GM19324 (cell line): Measurements from ENCODE around the gene ZDHHC14.
A peak's percentile ranks its signal among the peaks of the same experiment; 100 is the strongest.
"Not testable (repeated sequence)": the region's sequence is repeated elsewhere in the genome, so short reads cannot be mapped to it uniquely, and the experiment has no call there.

Experiments
- ATAC-seq: cut with Tn5 transposase; IDR thresholded peaks from one replicate; pipeline ENCODE4 v1.9.1; 2021; ENCODE audit warnings: mild to moderate bottlenecking, moderate library complexity; ENCODE audit not compliant: unreplicated experiment, low FRiP score

ZDHHC14 gene

DNA sequence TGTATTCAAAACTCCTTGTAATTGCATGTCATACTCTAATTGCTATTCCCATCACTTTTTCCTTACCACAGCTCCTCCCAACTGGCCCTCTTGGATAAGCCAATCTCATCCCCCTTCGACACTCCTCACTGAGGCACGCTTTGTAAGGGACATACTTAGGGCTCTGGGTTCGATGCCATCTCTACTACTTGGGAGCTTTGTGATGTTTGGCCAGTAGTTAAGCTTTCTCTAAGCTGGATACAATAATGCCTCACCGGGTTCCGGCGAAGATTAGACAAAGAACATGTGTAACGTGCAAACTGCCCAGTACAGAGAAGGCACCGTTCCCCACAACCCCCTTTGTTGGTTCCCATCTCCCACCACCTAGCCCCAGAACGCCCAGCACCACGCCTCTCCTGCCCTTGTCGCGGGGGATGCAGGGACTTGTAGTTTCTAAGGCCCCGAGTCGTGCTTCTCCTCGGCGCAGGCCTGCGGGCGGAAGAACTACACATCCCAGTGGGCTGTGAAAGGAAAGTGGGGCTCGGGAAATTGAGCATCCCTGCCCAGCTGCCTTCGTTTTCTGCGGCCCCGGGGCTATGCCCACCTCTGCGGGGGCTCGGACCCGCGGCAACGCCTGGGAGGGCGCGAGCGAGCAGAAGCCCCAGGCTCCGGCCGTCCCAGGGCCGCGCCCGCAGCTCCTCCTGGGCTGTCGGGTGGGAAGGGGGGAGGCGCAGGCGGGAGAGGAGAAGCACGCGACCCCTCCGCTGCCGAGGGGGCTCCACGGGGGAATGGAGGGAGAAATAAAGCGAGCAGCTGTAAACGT, 1.1 kb upstream of the ZDHHC14 start:
- peak; percentile 64 for ATAC-seq

DNA sequence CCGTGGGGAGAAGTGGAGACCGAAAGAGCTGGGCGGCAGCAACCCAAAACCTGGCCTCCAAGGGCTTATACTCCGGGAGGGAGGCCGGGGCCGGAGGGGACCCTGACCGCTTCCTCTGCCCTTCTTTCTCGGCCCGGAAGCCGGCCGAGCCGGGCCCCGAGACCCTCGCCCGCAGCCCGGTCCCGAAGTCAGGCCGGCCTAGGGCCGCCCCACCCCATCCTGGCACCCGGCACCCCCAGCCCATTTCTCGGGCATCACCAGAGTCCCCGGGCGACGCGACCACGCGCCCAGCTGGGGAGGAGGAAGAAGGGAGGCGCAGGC, 572 bp upstream of the ZDHHC14 start:
- peak; percentile 3 for ATAC-seq

GRCh38 chr6:157381631-157382621, 936 bp downstream of the ZDHHC14 start:
- peak; percentile 16 for ATAC-seq

- no peak for ATAC-seq
Observed at GRCh38 chr6:157382821-157383220, 1.8 kb downstream of the ZDHHC14 start.

DNA sequence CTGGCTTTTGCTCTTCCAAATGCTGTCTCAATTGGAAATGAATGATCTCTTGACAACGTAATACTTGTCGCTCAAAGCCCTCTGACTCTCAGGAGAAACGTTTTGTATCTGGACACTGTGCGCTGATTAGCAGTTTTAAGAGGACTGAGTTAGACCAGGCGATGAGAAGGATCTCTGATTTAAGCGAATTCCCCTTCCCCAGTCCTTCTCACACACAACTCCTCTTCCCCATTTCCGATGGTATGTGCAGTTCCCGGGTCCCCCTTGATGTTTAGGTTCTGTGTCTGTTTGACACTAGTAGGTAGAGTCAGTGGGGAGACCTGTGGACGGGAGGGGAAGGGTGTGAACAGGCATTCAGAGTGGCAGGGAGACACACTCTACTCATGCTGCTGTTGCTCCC, 2.5 kb downstream of the ZDHHC14 start:
- no peak for ATAC-seq

GRCh38 chr6:157384962-157385361, 4.0 kb downstream of the ZDHHC14 start:
- ATAC-seq = not testable (repeated sequence)

- ATAC-seq = no peak
Observed at GRCh38 chr6:157385482-157385881, 4.5 kb downstream of the ZDHHC14 start.

DNA sequence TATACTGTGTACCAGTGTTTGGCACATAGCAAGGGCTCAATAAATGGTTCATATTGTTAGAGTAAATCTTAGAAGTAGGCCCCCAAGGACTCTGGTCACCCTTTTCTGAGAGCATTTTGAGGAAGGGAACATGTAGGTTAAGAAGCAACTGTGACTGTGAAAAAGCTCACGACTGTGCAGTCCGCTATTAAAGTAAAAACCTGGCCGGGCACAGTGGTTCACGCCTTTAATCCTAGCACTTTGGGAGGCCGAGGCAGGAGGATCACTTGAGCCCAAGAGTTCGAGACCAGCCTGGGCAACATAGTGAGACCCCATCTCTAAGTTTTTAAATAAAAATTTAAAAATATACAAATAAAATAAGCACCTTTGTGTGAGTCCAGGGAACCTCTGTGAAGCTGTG, 5.0 kb downstream of the ZDHHC14 start:
- no peak for ATAC-seq

DNA sequence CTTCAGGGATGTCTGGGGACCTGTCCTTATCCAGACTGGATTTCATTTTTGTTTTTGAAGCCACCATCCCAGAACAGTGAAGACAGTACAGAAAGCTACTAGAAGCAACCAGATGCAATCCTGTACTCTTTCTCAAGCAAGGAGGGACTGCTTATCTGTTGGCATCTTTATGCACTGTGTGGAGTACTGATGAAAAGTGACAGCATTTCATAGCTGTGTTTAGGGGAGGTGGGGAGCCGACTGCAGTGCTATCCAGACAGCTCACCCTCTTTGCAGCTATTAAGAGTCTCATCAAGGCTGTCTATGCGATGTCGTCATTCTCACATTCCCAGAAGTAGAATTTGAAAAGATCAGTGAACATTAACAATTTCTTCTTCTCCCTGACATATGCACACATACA, 5.5 kb downstream of the ZDHHC14 start:
- ATAC-seq = no peak

DNA sequence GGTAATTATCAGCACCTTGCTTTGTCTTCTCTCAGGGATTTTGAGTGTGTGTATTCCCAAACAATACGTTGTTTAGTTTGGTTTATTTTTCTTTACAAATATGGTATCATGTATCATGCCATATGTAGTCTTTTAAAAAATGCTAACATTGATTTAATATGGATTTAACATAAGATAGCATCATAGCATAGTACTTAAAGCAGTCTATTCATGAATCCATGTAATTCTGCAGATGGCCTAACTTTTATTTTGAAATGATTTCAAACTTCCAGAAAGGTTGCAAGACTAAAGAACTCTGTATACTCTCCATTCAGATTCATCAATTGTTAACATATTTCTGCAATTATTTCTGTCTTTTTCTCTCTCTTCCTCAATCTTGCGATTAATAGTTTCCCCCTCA, 7.9 kb downstream of the ZDHHC14 start:
- ATAC-seq = no peak

GRCh38 chr6:157390273-157391060, 9.5 kb downstream of the ZDHHC14 start:
- no peak for ATAC-seq

DNA sequence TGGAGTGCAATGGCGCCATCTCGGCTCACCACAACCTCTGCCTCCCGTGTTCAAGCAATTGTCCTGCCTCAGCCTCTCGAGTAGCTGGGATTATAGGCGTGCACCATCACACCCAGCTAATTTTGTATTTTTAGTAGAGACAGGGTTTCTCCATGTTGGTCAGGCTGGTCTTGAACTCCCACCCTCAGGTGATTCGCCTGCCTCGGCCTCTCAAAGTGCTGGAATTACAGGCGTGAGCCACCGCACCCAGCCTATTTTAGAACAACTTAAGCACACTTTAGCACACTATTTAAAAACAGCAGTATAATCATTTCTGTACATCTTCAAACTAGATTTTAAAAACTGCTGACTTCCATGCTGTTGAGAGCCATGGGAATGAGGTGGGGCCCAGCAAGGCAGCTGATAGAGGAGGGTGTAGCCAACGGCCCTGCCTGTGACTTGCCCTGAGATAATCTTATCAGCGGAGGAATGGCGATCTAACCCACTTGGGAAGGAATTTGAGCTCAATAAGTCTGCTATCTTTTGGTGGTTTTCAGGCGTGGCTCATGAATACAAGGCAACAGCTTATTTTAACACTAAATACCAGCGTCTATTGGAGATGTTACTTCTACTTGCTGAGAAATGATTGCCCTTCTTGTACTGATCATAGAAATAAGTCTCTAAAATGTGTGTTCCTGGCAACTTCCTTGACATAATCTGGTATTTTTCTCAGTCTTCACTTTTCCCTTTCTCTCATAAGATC, 12.1 kb downstream of the ZDHHC14 start:
- ATAC-seq = no peak

- no peak for ATAC-seq
Observed at GRCh38 chr6:157393669-157394327, 12.8 kb downstream of the ZDHHC14 start.

- ATAC-seq = not testable (repeated sequence)
Observed at GRCh38 chr6:157395199-157395598, 14.2 kb downstream of the ZDHHC14 start.

- no peak for ATAC-seq
Observed at GRCh38 chr6:157396026-157396425, 15.0 kb downstream of the ZDHHC14 start.

GRCh38 chr6:157397660-157398059, 16.7 kb downstream of the ZDHHC14 start:
- no peak for ATAC-seq

DNA sequence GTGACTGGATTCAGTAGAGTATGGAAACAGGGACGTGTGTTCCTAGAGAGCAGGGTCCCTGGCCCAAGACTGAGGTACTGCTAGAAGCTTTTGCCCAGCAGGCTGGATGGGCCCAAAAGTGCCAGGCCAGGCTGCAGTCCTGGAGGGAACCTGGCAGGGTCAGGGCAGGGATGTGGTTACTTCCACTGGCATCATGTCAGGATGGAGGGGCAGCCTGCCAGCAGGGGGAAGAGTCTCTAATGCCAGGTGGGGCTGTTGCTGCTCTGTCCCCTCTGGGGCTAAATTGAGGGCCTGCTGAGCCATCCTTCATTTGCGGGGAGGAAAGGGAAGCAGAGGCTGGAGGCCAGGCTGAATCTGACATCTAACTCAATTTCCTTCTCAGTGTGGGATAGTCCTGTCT, 17.2 kb downstream of the ZDHHC14 start:
- ATAC-seq = no peak

DNA sequence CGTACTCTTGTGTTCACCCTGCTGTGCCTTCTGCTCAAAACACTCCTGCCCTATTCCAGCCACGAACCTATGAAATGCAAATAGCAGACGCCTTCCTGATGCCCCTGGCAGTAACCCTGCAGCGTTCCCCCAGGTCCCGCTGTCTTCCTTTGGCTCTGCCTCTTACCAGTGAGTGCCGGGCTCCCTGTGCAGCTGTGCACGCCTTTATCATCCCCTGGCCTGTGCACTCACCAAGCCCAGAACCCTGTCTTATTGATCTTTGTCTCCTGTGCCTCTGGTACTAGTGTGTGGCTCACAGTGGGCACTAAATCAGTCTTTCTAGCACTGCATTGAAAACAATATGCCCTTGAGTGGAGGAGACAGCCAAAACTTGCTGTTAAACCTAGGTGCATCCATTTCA, 19.7 kb downstream of the ZDHHC14 start:
- no peak for ATAC-seq

- ATAC-seq = no peak
Observed at GRCh38 chr6:157401734-157402338, 20.8 kb downstream of the ZDHHC14 start.
